Measurements from ENCODE around the gene FRMPD1.

Gene FRMPD1

GRCh38 chr9:37719526-37719925 is 68.8 kb downstream of the FRMPD1 start:
- Histone ChIP-seq H3K4me3 (ENCODE audit: low read depth, low read length) (no peak overlapping the region), H3K27me3 (no peaks in the 10 kb centered on the region), H3K4me1 (peaks cover 13% of the 10 kb centered on the region), H3K36me3 (no peaks in the 10 kb centered on the region), H3K9me3 (no peaks in the 10 kb centered on the region; the same call in 1 of the 2 replicates)
- DNase-seq, result no peak
- TF ChIP-seq CTCF (IDR thresholded peaks at IDR 0.05; ENCODE audit: low read depth, low read length), result no peak

DNA sequence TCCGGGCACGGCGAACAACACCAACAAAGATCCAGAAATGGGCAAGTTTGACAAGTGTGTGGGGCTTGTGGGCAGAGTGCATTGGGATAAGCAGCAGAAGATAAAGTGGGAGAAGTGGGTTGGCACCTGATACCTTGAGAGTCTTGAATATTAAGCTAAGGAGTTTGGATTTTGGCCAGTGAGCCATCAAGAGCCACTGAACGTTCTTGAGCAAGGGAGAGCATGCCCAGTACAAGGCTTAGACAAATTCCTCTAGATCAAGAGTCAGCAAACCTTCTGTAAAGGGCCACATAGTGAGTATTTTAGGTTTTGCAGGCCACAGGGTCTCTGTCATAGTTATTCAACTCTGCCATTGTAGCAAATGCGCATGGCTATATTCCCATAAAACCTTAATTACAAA is 76.3 kb downstream of the FRMPD1 start:
- H3K36me3 ChIP-seq, result no peaks in the 10 kb centered on the region
- no peak overlapping the region for H3K4me3 ChIP-seq (ENCODE audit: low read depth, low read length)
- no peak for DNase-seq
- no peaks in the 10 kb centered on the region for H3K9me3 ChIP-seq
- peaks cover 11% of the 10 kb centered on the region for H3K4me1 ChIP-seq
- TF ChIP-seq CTCF (IDR thresholded peaks at IDR 0.05; ENCODE audit: low read depth, low read length), result no peak
- H3K27me3 ChIP-seq, result no peaks in the 10 kb centered on the region

DNA sequence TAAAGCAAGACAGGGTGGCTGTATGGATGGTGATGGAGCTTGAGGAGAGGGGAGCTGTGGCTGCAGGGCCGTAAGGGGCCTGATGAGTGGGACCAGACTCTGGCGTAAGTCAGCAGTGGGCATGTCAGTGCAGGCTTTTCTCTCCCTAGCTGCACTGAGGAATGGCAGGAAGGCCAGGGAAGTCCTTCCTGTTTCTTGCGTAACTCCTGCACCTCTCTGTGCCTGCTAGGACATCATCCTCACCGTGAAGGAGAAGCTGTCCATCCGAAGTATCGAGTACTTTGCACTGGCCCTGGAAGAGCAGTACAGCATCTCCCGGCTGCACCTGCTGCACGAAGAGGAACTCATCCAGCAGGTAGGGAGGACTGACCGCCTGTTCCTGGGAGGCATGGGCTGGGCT is 78.7 kb downstream of the FRMPD1 start:
- TF ChIP-seq CTCF (IDR thresholded peaks at IDR 0.05; ENCODE audit: low read depth, low read length), result no peak
- Histone ChIP-seq H3K4me1 (peaks cover 22% of the 10 kb centered on the region), H3K4me3 (ENCODE audit: low read depth, low read length) (no peak overlapping the region), H3K36me3 (no peaks in the 10 kb centered on the region), H3K9me3 (no peaks in the 10 kb centered on the region), H3K27me3 (no peaks in the 10 kb centered on the region)
- no peak for DNase-seq

- no peak for DNase-seq
- H3K4me3 ChIP-seq (ENCODE audit: low read depth, low read length), result no peak overlapping the region
- H3K27me3 ChIP-seq, result no peaks in the 10 kb centered on the region
- no peaks in the 10 kb centered on the region for H3K36me3 ChIP-seq
- H3K4me1 ChIP-seq, result peaks cover 22% of the 10 kb centered on the region
- H3K9me3 ChIP-seq, result no peaks in the 10 kb centered on the region
- TF ChIP-seq CTCF (IDR thresholded peaks at IDR 0.05; ENCODE audit: low read depth, low read length), result no peak
Observed at GRCh38 chr9:37730256-37730655, 79.5 kb downstream of the FRMPD1 start.

- DNase-seq, result no peak
- TF ChIP-seq CTCF (IDR thresholded peaks at IDR 0.05; ENCODE audit: low read depth, low read length), result no peak
- Histone ChIP-seq H3K36me3 (no peaks in the 10 kb centered on the region), H3K4me3 (ENCODE audit: low read depth, low read length) (no peak overlapping the region), H3K9me3 (no peaks in the 10 kb centered on the region), H3K4me1 (peaks cover 22% of the 10 kb centered on the region), H3K27me3 (no peaks in the 10 kb centered on the region)
Observed at GRCh38 chr9:37730839-37731238, 80.1 kb downstream of the FRMPD1 start.

- Histone ChIP-seq H3K36me3 (no peaks in the 10 kb centered on the region), H3K9me3 (no peaks in the 10 kb centered on the region), H3K4me3 (ENCODE audit: low read depth, low read length) (peak overlapping the region; percentile 33), H3K4me1 (peaks cover 22% of the 10 kb centered on the region), H3K27me3 (no peaks in the 10 kb centered on the region)
- peak; percentile 88 for DNase-seq
- TF ChIP-seq CTCF (IDR thresholded peaks at IDR 0.05; ENCODE audit: low read depth, low read length), result no peak
Observed at GRCh38 chr9:37732086-37732741, 81.5 kb downstream of the FRMPD1 start.
